DOHH2 (cell line): Measurements from ENCODE around the gene CD3G.

Experiments
- CTCF ChIP-seq: fragments of 200-600 bp; sonication (generic); IDR thresholded peaks from one replicate; pipeline ENCODE4 v1.5.1; 2014; ENCODE audit warnings: antibody characterized with exemption, mild to moderate bottlenecking, low read depth, low read length; ENCODE audit not compliant: poor library complexity, severe bottlenecking
- EZH2phosphoT487 ChIP-seq: fragments of 200-600 bp; sonication (generic); IDR thresholded peaks from 2 replicates; pipeline ENCODE4 v1.6.1; 2017; ENCODE audit warnings: borderline replicate concordance, mild to moderate bottlenecking, antibody characterized with exemption, low read length, moderate library complexity, mixed read lengths

- TF ChIP-seq CTCF (no peak), EZH2phosphoT487 (no peak)
Measured at GRCh38 chr11:118383657-118384056, 39.5 kb downstream of the CD3G start.
